GM21723 (cell line): ENCODE measurements around the gene NRXN3.

Experiments
- ATAC-seq: cut with Tn5 transposase; IDR thresholded peaks from one replicate; pipeline ENCODE4 v1.9.1; 2021; ENCODE audit warnings: mild to moderate bottlenecking, moderate library complexity; ENCODE audit not compliant: unreplicated experiment

The NRXN3 gene

GRCh38 chr14:79265366-79265946, 1095.3 kb downstream of the NRXN3 start:
- ATAC-seq = no peak

DNA sequence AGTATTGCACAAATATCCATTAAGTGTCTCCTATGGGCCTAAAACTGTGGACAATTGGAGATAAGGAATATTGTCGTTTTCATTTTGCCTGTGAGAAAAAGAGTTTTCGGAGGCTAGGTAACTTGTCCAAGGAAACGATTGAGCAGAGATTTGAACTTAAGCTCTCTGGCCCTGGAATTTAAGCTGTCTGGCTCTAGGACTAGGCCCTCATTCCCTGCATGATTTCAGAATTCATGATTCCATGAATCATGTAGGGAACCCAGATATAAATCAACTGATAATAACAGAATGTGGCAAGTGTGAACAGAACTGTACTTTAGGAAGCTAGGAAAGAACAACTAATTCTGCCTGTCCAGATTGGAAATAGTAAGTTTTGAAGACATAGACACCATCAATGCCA, 1100.2 kb downstream of the NRXN3 start:
- ATAC-seq = no peak

GRCh38 chr14:79271122-79271521, 1100.9 kb downstream of the NRXN3 start:
- no peak for ATAC-seq

DNA sequence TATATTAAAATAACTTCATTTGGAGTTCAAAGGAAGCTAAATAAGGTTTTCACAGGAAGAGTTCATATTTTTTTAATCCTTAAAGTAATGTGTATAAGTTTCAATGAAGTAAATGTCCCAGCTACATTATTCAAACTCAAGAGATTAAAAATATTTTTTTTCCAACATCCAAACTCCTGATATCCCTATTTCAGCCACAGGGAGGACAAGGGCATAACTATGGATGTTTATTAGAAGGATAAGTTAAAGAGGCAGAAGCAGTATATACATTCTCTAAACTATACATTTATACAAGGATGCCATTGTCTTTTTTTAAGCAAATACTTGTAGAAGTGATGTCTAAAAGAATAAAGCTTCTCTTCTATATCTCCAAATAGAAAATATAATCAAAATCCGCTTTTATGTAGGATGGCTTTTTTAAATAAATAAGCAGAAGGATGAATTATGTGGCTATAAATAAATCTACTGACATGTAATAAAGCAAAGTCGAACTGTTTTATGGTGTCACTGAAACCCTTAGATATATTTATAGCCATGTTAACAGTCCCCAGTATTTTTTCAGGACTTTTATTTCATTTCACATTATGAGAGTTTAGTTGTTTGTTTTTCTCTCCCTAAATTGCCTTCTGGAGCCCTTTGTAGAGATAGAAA, 1104.6 kb downstream of the NRXN3 start:
- ATAC-seq = no peak

- ATAC-seq = no peak
These were observed 1105.1 kb downstream of the NRXN3 start for GRCh38 chr14:79275292-79275655.

DNA sequence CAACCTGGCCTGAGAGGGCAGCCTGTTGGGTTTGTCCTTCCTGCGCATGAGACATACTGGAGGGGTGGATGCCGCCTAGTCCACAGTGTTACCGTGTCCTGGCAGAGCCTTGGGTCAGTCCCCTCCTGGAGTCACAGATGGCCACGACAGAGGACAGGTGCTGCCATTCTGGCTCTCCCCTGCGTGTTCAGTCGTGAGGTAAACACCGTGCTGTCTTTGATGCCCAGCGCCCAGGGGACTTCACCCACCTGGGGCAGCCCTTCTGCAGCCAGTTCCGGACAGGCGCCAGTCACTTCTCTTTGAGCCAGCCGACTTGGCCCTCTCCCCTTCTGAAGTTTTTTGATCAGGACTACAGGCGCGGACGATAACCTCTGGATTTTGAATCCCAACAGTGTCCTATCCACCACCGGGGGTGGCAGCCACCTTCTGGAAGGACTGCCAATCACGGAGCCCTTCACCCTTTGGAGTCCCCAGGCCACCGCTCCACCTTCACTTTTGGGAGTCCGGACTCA, 1108.2 kb downstream of the NRXN3 start:
- ATAC-seq = no peak

GRCh38 chr14:79278798-79279644, 1108.8 kb downstream of the NRXN3 start:
- no peak for ATAC-seq

DNA sequence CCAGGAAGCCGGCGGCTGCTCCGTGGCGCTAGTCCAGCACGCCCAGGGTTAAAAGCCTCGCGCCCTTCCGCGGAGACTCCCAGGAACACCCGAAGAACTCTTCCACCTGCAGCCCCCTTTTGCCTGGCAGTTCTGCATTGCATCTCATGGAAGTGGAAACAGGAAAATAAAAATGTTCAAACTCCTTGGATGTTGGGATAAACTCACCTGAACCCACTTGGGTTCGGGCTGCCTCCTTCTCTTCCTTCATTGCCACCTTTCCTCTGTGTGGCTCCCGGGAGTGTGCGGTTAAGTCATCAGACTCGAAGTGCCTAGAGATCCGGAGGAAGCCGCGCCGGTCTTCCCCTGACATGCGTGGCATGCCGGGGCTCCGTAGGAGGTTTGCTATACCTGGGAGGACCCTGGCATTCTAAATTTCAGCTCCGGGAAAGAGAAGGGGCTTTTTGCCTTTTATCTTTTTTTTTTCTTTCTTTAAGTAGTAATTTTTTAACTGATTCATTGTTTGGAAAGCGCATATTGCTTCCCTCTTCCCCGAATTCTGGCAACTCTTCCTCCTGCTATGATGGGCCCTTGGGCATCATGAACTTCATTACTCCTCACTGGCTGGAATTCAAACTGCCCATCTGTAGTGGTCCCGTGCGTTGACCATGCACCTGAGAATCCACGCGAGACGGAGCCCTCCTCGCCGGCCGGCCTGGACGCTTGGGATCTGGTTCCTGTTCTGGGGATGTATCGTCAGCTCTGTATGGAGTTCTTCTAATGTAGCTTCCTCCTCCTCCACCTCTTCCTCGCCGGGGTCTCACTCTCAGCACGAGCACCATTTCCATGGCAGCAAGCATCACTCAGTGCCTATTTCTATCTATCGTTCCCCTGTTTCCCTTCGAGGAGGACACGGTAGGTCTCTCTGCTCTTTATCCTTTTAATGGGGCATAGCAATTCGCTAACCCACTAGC, 1109.7 kb downstream of the NRXN3 start:
- ATAC-seq = no peak

- no peak for ATAC-seq
These were observed 1111.3 kb downstream of the NRXN3 start for GRCh38 chr14:79281244-79282152.

GRCh38 chr14:79284621-79285020, 1114.4 kb downstream of the NRXN3 start:
- no peak for ATAC-seq

- ATAC-seq = no peak
These were observed 1115.1 kb downstream of the NRXN3 start for GRCh38 chr14:79285263-79285662.

DNA sequence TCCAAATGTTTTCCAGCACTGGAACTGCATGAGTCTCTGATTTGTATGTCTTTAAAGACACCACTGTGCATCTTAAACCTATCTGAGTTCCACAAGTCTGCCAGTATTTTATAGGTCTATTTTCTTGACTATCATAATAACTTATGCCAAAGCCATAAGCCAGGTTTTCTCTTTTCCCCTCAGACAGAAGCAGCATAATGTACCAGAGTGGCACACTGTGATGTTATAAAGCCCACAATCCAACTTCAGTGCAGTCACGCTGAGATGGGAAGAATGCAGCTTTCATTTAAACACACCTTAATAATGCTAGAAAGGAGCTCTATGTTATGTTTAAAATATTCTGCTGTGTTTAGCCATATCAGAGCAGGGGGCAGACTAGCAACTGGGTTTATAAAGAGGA, 1117.8 kb downstream of the NRXN3 start:
- no peak for ATAC-seq

- no peak for ATAC-seq
These were observed 1123.5 kb downstream of the NRXN3 start for GRCh38 chr14:79293482-79294177.

DNA sequence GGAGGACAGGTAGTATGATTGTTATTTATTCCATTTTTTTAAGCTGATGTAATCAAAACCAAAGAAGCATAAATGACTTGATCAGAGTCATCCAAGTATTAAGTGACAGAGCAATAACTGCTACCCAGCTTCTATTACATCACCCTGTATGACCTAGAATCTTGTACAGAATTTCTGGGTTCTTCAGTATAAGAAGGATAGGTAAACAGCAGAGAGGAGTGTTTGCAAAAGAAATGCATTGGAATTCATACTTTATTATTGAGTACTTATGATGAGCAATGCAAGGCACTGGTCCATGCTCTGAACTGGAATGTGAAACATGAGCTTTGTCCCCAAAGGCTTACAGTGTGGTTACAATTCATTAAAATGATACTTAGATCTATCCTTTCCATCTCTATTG, 1124.3 kb downstream of the NRXN3 start:
- ATAC-seq = no peak

DNA sequence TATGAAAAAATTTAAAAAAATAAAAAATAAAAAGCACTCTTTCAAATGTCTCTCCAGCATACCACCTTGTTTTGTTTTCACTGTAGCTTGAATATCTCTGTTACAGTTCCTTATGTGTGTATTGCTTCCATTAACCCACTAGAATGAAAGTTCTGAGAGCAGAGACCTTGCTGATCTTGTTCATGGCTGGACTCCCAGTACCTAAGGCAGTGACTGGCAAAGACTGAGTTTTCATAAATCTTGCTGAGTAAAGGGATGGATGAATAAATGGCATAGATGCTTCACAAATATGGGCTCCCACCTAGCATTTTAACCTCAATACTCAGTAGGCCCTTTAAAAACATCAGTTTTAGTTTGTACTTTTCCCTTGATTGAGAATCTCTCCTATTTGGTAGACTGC, 1125.2 kb downstream of the NRXN3 start:
- ATAC-seq = no peak

GRCh38 chr14:79298373-79298772, 1128.2 kb downstream of the NRXN3 start:
- ATAC-seq = no peak

DNA sequence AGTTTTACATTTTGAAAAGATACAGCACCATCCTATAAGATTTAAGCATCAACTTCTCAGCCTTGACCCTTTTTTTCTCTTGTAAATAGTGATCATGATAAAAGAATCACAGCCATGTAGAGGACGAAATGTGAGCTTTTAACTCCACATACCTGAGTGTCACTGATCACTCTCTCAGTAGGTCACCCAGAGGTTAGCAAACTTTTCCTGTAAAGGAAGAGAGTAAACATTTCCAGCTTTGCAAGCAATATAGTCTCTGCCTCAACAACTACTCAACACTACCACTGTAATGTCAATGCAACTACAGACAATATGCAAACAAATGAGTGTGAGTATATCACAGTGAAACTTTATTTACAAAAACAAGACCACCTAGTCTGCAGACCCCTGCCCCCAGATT, 1129.0 kb downstream of the NRXN3 start:
- ATAC-seq = no peak

GRCh38 chr14:79304279-79304678, 1134.1 kb downstream of the NRXN3 start:
- no peak for ATAC-seq

GRCh38 chr14:79306546-79306945, 1136.4 kb downstream of the NRXN3 start:
- ATAC-seq = no peak
